ENCODE data around the gene TAGAP. TPM values are rescaled to one million over a fixed set of nuclear protein-coding genes. Genes with fewer than 3 reads are reported as not detected.

TAGAP gene
- total RNA-seq, 1 experiment from 2014 or later: not detected

- H3T11ph ChIP-seq (ENCODE audit: low read length): no peak within 1 kb of the TSS
- no peaks in the 10 kb centered on the region for H3K79me1 ChIP-seq (ENCODE audit: insufficient read depth, low read depth, low read length, poor library complexity, severe bottlenecking)
- H2BK120ac ChIP-seq (ENCODE audit: low read depth, low read length, poor library complexity, severe bottlenecking): no peak within 1 kb of the TSS
- peak; percentile 98 for DNase-seq
- H3K79me2 ChIP-seq (ENCODE audit: insufficient read depth, low read length): no peaks in the 10 kb centered on the region
- no peaks in the 10 kb centered on the region for H3K27me3 ChIP-seq (ENCODE audit: insufficient read depth, low read length)
- Mint-ChIP-seq H3K4me3 (peak within 1 kb of the TSS; percentile 83 to 99), H3K36me3 (ENCODE audit: insufficient read depth in 1 of 3, low read depth in 3 of 3) (peaks cover 0 to 7% (median 0%) of the 10 kb centered on the region in 3 experiments; a peak in 3 of 7 replicates), H3K9me3 (no peaks in the 10 kb centered on the region; a peak in 2 of 5 replicates), H3K27me3 (ENCODE audit: low read depth) (no peaks in the 10 kb centered on the region), H3K4me1 (peaks cover 10 to 13% of the 10 kb centered on the region in 2 experiments), H3K27ac (peak within 1 kb of the TSS; percentile 94 to 99 (median 95))
- H2BK12ac ChIP-seq (ENCODE audit: insufficient read length, low read depth, low read length): no peak within 1 kb of the TSS
- no peak within 1 kb of the TSS for H3K56ac ChIP-seq (ENCODE audit: insufficient read length, low read depth, low read length)
- peaks cover 13% of the 10 kb centered on the region for H3K23me2 ChIP-seq (ENCODE audit: insufficient read length, low read depth, low read length, poor library complexity, severe bottlenecking)
- no peak within 1 kb of the TSS for H3K4ac ChIP-seq (ENCODE audit: low read depth, low read length)
- H3K14ac ChIP-seq (ENCODE audit: insufficient read depth, low read length): peak within 1 kb of the TSS; percentile 28
- H4K5ac ChIP-seq (ENCODE audit: insufficient read length, low read depth, low read length): no peak within 1 kb of the TSS
- H2BK15ac ChIP-seq (ENCODE audit: low read depth, low read length): no peak within 1 kb of the TSS
- H4K91ac ChIP-seq (ENCODE audit: insufficient read length, low read depth, low read length): no peak within 1 kb of the TSS
- no peak within 1 kb of the TSS for H2BK20ac ChIP-seq (ENCODE audit: low read depth, low read length, poor library complexity, severe bottlenecking)
- TF ChIP-seq, protein P1, sequence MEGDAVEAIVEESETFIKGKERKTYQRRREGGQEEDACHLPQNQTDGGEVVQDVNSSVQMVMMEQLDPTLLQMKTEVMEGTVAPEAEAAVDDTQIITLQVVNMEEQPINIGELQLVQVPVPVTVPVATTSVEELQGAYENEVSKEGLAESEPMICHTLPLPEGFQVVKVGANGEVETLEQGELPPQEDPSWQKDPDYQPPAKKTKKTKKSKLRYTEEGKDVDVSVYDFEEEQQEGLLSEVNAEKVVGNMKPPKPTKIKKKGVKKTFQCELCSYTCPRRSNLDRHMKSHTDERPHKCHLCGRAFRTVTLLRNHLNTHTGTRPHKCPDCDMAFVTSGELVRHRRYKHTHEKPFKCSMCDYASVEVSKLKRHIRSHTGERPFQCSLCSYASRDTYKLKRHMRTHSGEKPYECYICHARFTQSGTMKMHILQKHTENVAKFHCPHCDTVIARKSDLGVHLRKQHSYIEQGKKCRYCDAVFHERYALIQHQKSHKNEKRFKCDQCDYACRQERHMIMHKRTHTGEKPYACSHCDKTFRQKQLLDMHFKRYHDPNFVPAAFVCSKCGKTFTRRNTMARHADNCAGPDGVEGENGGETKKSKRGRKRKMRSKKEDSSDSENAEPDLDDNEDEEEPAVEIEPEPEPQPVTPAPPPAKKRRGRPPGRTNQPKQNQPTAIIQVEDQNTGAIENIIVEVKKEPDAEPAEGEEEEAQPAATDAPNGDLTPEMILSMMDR (conservative IDR thresholded peaks at IDR 0.05): peak; percentile 34; the same call in 2 of the 3 replicates
- no peaks in the 10 kb centered on the region for H3K9me3 ChIP-seq (ENCODE audit: control insufficient read depth, low read depth, low read length)
- peak within 1 kb of the TSS; percentile 21 for H3K27ac ChIP-seq (ENCODE audit: insufficient read length, low read depth, low read length)
- WGBS (ENCODE audit: extremely low coverage, insufficient read length, low lambda C conversion rate): no CpG with 5 or more reads among the region's 50 CpGs
- no peak within 1 kb of the TSS for H2AK5ac ChIP-seq (ENCODE audit: insufficient read length, low read length)
- no peak within 1 kb of the TSS for H2BK5ac ChIP-seq (ENCODE audit: insufficient read length, low read length)
- H3K18ac ChIP-seq (ENCODE audit: insufficient read length, low read depth, low read length): peak within 1 kb of the TSS; percentile 40
- no peak within 1 kb of the TSS for H2AFZ ChIP-seq (ENCODE audit: low read length)
- H3K9ac ChIP-seq (ENCODE audit: extremely low read depth, insufficient read length, low read length): peak within 1 kb of the TSS; percentile 81
- no peaks in the 10 kb centered on the region for H4K20me1 ChIP-seq (ENCODE audit: control insufficient read depth, insufficient read depth, insufficient read length)
- no peak within 1 kb of the TSS for H3K23ac ChIP-seq (ENCODE audit: insufficient read length, low read depth, low read length)
- H4K8ac ChIP-seq (replicated peaks; ENCODE audit: insufficient read length, low read depth, low read length): no peak within 1 kb of the TSS
- no peaks in the 10 kb centered on the region; the same call in 1 of the 2 replicates for H3K4me1 ChIP-seq (ENCODE audit: insufficient read depth, low read length)
- H3K4me2 ChIP-seq (ENCODE audit: insufficient read depth, insufficient read length, low read length): peak within 1 kb of the TSS; percentile 92
Measured at GRCh38 chr6:158999666-159000403, 45.0 kb downstream of the TAGAP start, which contains the start of gene RSPH3. Gene RSPH3, minus strand, starts transcription at chr6:159000202. Its CDS starts 652 bp downstream, at chr6:158999550.

Data from H9 (cell line).